ENCODE measurements around the gene HYKK.

DNA sequence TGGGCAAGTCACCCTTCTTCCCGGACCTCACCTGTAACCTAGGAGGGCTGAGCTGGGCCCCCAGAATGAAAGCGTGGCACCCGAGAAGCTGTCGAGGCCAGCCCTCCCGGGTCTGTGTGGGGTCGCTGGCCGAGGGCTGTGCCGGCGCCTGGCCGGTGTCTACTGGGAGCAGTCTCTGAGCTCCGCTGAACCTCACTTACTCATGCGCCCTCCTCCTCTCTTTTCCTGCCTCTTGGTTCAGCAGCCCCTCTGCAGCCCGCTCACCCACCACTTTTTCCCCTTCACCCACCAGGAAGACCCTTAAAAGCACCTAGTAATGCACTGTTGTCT lies 419 bp downstream of the HYKK start:
- TF ChIP-seq, protein P1, sequence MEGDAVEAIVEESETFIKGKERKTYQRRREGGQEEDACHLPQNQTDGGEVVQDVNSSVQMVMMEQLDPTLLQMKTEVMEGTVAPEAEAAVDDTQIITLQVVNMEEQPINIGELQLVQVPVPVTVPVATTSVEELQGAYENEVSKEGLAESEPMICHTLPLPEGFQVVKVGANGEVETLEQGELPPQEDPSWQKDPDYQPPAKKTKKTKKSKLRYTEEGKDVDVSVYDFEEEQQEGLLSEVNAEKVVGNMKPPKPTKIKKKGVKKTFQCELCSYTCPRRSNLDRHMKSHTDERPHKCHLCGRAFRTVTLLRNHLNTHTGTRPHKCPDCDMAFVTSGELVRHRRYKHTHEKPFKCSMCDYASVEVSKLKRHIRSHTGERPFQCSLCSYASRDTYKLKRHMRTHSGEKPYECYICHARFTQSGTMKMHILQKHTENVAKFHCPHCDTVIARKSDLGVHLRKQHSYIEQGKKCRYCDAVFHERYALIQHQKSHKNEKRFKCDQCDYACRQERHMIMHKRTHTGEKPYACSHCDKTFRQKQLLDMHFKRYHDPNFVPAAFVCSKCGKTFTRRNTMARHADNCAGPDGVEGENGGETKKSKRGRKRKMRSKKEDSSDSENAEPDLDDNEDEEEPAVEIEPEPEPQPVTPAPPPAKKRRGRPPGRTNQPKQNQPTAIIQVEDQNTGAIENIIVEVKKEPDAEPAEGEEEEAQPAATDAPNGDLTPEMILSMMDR (IDR thresholded peaks at IDR 0.05) = no peak
- no peak for TF ChIP-seq POLR2A (IDR thresholded peaks at IDR 0.05)
